ENCODE measurements around the gene ARRDC3.

GRCh38 chr5:91379914-91380490 is 3.1 kb downstream of the ARRDC3 start:
- TF ChIP-seq CTCF (conservative IDR thresholded peaks at IDR 0.05) (no peak), EZH2 (IDR thresholded peaks at IDR 0.05; ENCODE audit: low read depth) (no peak)
